ENCODE results near the gene KLHL29.

The KLHL29 gene

DNA sequence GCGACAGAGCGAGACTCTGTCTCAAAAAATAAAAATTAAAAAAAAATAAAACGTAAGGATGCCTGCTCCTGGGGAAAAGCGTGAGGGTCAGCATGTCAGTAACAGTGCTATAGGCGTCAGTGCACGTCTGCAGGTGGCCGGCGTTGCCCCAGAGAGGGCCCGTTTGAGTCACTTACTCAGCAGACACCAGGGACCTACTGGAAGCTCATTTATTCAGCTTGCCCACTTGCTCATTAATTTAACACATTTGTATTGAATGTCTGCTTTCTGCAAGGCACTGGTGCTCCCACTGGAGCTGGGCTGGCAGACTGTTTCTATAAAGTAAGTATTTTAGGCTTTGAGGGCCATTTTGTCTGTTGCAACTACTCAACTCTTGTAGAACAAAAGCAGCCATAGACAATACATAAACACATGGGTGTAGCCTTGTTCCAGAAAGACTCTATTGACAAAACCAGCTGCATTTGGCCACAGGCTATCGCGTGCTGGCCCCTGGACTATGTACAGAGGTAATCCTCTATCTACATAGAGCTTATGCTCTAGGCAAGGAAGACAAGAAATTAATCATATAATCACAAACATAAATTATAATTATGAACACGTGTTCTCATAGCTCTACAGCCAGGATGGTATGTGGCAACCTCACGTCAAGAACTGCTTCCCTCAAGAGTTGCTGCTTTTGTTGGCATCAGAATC, 73.2 kb downstream of the KLHL29 start:
- in situ Hi-C loops (cut with HindIII; ENCODE audit: low sequenced_read_pairs): no loop called here
- H3K4me3 ChIP-seq (ENCODE audit: low read depth, low read length): no peak overlapping the region
- TF ChIP-seq, protein P1, sequence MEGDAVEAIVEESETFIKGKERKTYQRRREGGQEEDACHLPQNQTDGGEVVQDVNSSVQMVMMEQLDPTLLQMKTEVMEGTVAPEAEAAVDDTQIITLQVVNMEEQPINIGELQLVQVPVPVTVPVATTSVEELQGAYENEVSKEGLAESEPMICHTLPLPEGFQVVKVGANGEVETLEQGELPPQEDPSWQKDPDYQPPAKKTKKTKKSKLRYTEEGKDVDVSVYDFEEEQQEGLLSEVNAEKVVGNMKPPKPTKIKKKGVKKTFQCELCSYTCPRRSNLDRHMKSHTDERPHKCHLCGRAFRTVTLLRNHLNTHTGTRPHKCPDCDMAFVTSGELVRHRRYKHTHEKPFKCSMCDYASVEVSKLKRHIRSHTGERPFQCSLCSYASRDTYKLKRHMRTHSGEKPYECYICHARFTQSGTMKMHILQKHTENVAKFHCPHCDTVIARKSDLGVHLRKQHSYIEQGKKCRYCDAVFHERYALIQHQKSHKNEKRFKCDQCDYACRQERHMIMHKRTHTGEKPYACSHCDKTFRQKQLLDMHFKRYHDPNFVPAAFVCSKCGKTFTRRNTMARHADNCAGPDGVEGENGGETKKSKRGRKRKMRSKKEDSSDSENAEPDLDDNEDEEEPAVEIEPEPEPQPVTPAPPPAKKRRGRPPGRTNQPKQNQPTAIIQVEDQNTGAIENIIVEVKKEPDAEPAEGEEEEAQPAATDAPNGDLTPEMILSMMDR (IDR thresholded peaks at IDR 0.05; ENCODE audit: low read depth, low read length, missing control alignments): no peak
- no peak for DNase-seq (ENCODE audit: low read depth)

DNA sequence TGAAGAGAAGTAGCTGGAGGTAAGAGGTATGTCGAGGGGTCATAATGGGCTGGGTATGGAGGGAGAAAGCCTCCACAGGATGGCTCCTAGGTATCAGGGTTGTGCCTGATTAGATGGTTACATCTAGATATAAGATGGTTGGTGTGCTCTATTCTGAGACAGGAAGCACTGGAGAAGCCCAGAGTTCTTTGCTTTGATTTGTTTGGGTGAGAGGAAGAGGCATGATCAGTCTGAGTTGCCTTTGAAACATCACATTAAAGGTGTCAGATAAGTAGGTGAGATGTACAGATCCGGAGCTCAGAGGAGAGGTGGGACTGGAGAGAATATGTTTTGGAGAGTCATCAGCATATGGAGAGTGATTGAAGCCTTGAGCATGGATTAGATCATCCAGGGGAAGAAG, 74.1 kb downstream of the KLHL29 start:
- TF ChIP-seq, protein P1 (IDR thresholded peaks at IDR 0.05; ENCODE audit: low read depth, low read length, missing control alignments): no peak

DNA sequence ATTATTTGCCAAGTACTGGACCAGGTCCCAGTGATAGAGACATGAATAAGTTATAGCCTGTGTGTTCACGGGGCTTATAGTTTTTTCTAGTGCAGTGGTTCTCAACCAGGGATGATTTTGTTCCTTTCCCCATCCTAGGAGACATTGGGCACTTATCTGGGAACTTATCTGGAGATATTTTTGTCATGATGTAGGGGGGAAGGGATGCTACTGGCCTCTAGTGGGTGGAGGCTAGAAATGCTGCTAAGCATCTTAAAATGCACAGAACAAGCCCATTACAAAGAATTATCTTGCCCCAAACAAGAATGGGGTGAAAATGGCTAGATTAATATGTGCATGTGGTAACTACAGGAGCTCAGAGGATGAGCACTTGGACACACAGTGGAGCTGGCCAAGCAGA, 75.2 kb downstream of the KLHL29 start:
- in situ Hi-C loops (cut with HindIII; ENCODE audit: low sequenced_read_pairs): no loop called here
- H3K4me3 ChIP-seq (ENCODE audit: low read depth, low read length): no peak overlapping the region
- TF ChIP-seq, protein P1 (IDR thresholded peaks at IDR 0.05; ENCODE audit: low read depth, low read length, missing control alignments): peak; percentile 65
- no peak for DNase-seq (ENCODE audit: low read depth)

More for the DNA sequence above, 74.1 kb downstream of the KLHL29 start:
- no peak for DNase-seq (ENCODE audit: low read depth)
- H3K4me3 ChIP-seq (ENCODE audit: low read depth, low read length): no peak overlapping the region
- in situ Hi-C loops (cut with HindIII; ENCODE audit: low sequenced_read_pairs): no loop called here

DNA sequence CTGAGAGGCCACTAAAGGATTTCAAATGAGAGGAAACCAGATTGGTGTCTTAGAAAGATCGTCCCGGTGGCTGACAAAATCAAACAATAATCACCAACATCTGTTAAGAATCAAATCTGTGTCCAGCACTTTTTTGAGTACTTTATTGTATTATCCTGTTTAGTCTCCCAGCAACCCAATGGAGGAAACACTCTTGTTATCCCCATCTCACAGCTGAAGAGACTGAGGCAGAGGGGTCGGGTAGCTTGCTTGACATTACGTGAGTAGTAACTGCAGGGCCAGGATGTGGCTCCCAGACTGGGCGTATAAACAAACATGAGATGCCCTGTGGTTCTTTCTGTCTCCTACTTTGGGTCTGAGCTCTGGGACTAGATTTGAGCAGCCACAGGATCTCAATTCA, 76.0 kb downstream of the KLHL29 start:
- in situ Hi-C loops (cut with HindIII; ENCODE audit: low sequenced_read_pairs): no loop called here
- TF ChIP-seq, protein P1 (IDR thresholded peaks at IDR 0.05; ENCODE audit: low read depth, low read length, missing control alignments): no peak
- H3K4me3 ChIP-seq (ENCODE audit: low read depth, low read length): no peak overlapping the region
- DNase-seq (ENCODE audit: low read depth): no peak

DNA sequence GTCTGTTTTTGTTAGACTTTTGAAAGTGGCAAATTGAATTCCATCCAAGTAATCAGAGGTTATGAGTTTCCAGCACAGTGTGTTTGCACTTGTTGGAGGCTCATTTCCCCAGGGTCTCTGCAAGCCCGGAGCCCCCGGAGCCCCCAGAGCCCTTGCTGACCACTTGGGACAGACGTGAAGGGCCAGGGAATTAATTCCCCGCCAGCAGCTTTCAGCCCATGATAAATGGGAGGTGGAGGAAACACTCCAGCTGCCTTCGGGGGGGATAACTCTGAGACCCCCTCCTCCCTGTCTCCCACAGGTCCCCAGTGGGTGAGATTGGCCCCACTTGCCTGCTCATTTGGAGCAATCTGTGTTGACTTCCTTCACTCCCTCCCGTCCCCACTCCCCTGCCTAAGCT, 79.2 kb downstream of the KLHL29 start:
- DNase-seq (ENCODE audit: low read depth): no peak
- no peak overlapping the region for H3K4me3 ChIP-seq (ENCODE audit: low read depth, low read length)
- TF ChIP-seq, protein P1 (IDR thresholded peaks at IDR 0.05; ENCODE audit: low read depth, low read length, missing control alignments): no peak
- in situ Hi-C loops (cut with HindIII; ENCODE audit: low sequenced_read_pairs): no loop called here

DNA sequence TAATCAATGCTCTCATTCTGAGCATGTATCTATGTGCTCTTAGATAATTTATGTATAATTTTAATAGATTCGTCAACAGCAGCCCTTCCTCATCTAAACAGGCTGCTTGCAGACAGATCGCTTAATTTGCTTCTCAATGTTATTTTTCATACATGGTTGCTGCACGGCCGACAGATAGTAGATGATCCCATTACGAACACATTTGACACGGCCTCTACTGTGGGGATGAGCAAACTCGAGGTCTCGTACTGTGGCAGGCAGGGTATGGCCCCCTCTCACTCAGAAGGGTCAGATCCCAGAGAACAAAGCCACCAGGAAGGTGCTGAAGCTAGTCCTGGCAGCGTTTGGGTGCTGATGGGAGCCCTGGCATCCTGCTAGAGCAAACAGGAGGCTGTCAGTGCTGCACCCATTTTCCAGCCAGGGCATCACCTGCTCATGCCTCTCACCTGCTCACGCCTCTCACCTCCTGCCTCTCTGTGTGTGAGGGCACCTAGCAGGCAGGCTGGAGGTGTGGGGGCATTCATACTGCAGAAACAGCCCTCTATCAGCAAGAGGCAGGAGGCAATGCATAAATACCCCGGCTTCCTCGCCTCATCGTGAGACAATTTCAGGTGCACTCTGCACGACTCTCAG, 80.0 kb downstream of the KLHL29 start:
- no peak overlapping the region for H3K4me3 ChIP-seq (ENCODE audit: low read depth, low read length)
- no peak for DNase-seq (ENCODE audit: low read depth)
- TF ChIP-seq, protein P1 (IDR thresholded peaks at IDR 0.05; ENCODE audit: low read depth, low read length, missing control alignments): no peak
- in situ Hi-C loops (cut with HindIII; ENCODE audit: low sequenced_read_pairs): no loop called here
